ENCODE measurements around the gene FOXC2.

GRCh38 chr16:86554599-86554916, 12.1 kb upstream of the FOXC2 start:
- no peak for TF ChIP-seq CTCF (optimal IDR thresholded peaks at IDR 0.05 in 1 of 3, IDR thresholded peaks at IDR 0.05 in 1 of 3, conservative IDR thresholded peaks at IDR 0.05 in 1 of 3; ENCODE audit: extremely low read depth in 1 of 3, insufficient read depth in 2 of 3, low read length in 3 of 3)
- no peak for TF ChIP-seq EZH2 (IDR thresholded peaks at IDR 0.05; ENCODE audit: low read length)
